ENCODE measurements around the gene NDUFA8.

GRCh38 chr9:122119166-122119521 lies 40.4 kb downstream of the NDUFA8 start:
- TF ChIP-seq CTCF (conservative IDR thresholded peaks at IDR 0.05; ENCODE audit: low read depth, low read length) (no peak), POLR2A (IDR thresholded peaks at IDR 0.05; ENCODE audit: low read depth, low read length) (no peak), RCOR1 (IDR thresholded peaks at IDR 0.05; ENCODE audit: insufficient replicate concordance, low read length) (no peak), MXI1 (IDR thresholded peaks at IDR 0.05; ENCODE audit: borderline replicate concordance, low read depth, low read length) (no peak), MAFK (IDR thresholded peaks at IDR 0.05; ENCODE audit: low read depth, low read length) (no peak), MAZ (IDR thresholded peaks at IDR 0.05; ENCODE audit: borderline replicate concordance, low read depth, low read length) (no peak), ELK1 (IDR thresholded peaks at IDR 0.05; ENCODE audit: borderline replicate concordance, low read depth, low read length) (no peak), SMC3 (IDR thresholded peaks at IDR 0.05; ENCODE audit: low read depth, low read length) (no peak)

All from IMR-90 (cell line).